HS-27A (cell line): ENCODE results near the gene TTYH3.

ENCODE experiments used
- DNase-seq: peaks from one replicate; pipeline ENCODE4 v3.0.0-alpha.2; 2012; ENCODE audit warnings: low read depth, missing footprints

The TTYH3 gene

GRCh38 chr7:2708547-2709310, 76.9 kb downstream of the TTYH3 start:
- DNase-seq, result no peak

GRCh38 chr7:2709553-2710285, 77.9 kb downstream of the TTYH3 start:
- no peak for DNase-seq

- no peak for DNase-seq
Measured at GRCh38 chr7:2710286-2710655, 78.5 kb downstream of the TTYH3 start.

- no peak for DNase-seq
Measured at GRCh38 chr7:2710901-2711551, 79.2 kb downstream of the TTYH3 start.

GRCh38 chr7:2711895-2712675, 80.3 kb downstream of the TTYH3 start:
- DNase-seq, result no peak

- DNase-seq, result no peak
Measured at GRCh38 chr7:2713370-2713769, 81.6 kb downstream of the TTYH3 start.

GRCh38 chr7:2713978-2714377, 82.2 kb downstream of the TTYH3 start:
- no peak for DNase-seq
